Urinary bladder (tissue), 4 donors: ENCODE data around the gene PAM. TPM values are rescaled to one million over a fixed set of nuclear protein-coding genes. Genes with fewer than 3 reads are reported as not detected.
"Not testable (repeated sequence)": the region's sequence is repeated elsewhere in the genome, so short reads cannot be mapped to it uniquely, and the experiment has no call there.

ENCODE experiments used
- DNase-seq: peaks from one replicate; pipeline ENCODE4 v3.0.0-alpha.2; 2015; ENCODE audit errors: extremely low spot score
- H3K27ac ChIP-seq: one replicate; pipeline ENCODE4 v1.5.1; 2013; ENCODE audit warnings: low read depth, mild to moderate bottlenecking, moderate library complexity
- H3K36me3 ChIP-seq: one replicate; pipeline ENCODE4 v1.6.1; 2013; ENCODE audit warnings: mild to moderate bottlenecking, moderate library complexity; ENCODE audit not compliant: insufficient read depth
- H3K4me1 ChIP-seq: one replicate; pipeline ENCODE4 v1.6.1; 2013; ENCODE audit warnings: mild to moderate bottlenecking, moderate library complexity; ENCODE audit not compliant: insufficient read depth
- H3K4me3 ChIP-seq: one replicate; pipeline ENCODE4 v1.5.1; 2013; ENCODE audit warnings: low read depth, low read length
- WGBS: extraction: QIAGEN DNeasy Blood & Tissue Kit; methylation state at CpG from one replicate; pipeline ENCODE4 v1.1.7; 2013; 5-methylcytosine and 5-hydroxymethylcytosine counted together
- polyA plus RNA-seq: library from polyadenylated mRNA; stranded (reverse); fragments of 200-250 nt; gene quantifications from one replicate; pipeline ENCODE4 v1.2.3, GENCODE V29; 2013
- total RNA-seq: library from RNA; depleted of rRNA; stranded (reverse); fragments of >200 nt; gene quantifications from one replicate; pipeline ENCODE4 v1.2.3, GENCODE V29; 2014
- donor health status: healthy with polysubstance abuse.
- donor health status: healthy.

Gene PAM
- total and polyA plus RNA-seq, 2 donors = 144 to 185 TPM

GRCh38 chr5:102902647-102903046, 147.5 kb downstream of the PAM start:
- no peaks in the 10 kb centered on the region for H3K36me3 ChIP-seq
- H3K4me3 ChIP-seq = no peak overlapping the region
- no peaks in the 10 kb centered on the region for H3K4me1 ChIP-seq
- no peak overlapping the region for H3K27ac ChIP-seq
- DNase-seq = no peak
- 94% methylated on average over 2 of the region's 2 CpGs for WGBS

GRCh38 chr5:102903074-102903871, 148.2 kb downstream of the PAM start:
- WGBS = 68% methylated on average over 7 of the region's 7 CpGs

GRCh38 chr5:102905056-102905455, 150.0 kb downstream of the PAM start:
- whole genome bisulfite sequencing = 96% methylated on average over 1 of the region's 1 CpG
- Histone ChIP-seq H3K36me3 (no peaks in the 10 kb centered on the region), H3K4me3 (no peak overlapping the region), H3K27ac (no peak overlapping the region), H3K4me1 (no peaks in the 10 kb centered on the region)
- DNase-seq = no peak

More at GRCh38 chr5:102903074-102903871, 148.2 kb downstream of the PAM start:
- Histone ChIP-seq H3K27ac (no peak overlapping the region), H3K4me3 (no peak overlapping the region), H3K36me3 (no peaks in the 10 kb centered on the region), H3K4me1 (no peaks in the 10 kb centered on the region)
- no peak for DNase-seq

GRCh38 chr5:102907099-102907498, 152.0 kb downstream of the PAM start:
- H3K4me1 ChIP-seq, H3K27ac ChIP-seq, H3K4me3 ChIP-seq, DNase-seq, H3K36me3 ChIP-seq: not testable (repeated sequence)
- no CpG with 5 or more reads among the region's 2 CpGs for WGBS

- no peak overlapping the region for H3K4me3 ChIP-seq
- DNase-seq = no peak
- 72% methylated on average over 6 of the region's 6 CpGs for WGBS
- no peaks in the 10 kb centered on the region for H3K36me3 ChIP-seq
- peaks cover 1% of the 10 kb centered on the region for H3K4me1 ChIP-seq
- no peak overlapping the region for H3K27ac ChIP-seq
Observed at GRCh38 chr5:102910240-102911226, 155.4 kb downstream of the PAM start.

- WGBS = 25% methylated on average over 2 of the region's 2 CpGs
- no peak for DNase-seq
- Histone ChIP-seq H3K4me1 (peaks cover 1% of the 10 kb centered on the region), H3K4me3 (no peak overlapping the region), H3K27ac (no peak overlapping the region), H3K36me3 (no peaks in the 10 kb centered on the region)
Observed at GRCh38 chr5:102911973-102912372, 156.9 kb downstream of the PAM start.

GRCh38 chr5:102916109-102916508, 161.0 kb downstream of the PAM start:
- H3K4me3 ChIP-seq = no peak overlapping the region
- DNase-seq = no peak

GRCh38 chr5:102918986-102919610, 164.0 kb downstream of the PAM start:
- no peaks in the 10 kb centered on the region for H3K36me3 ChIP-seq
- no peak overlapping the region for H3K4me3 ChIP-seq
- DNase-seq = no peak
- no peak overlapping the region for H3K27ac ChIP-seq
- 93% methylated on average over 1 of the region's 1 CpG for WGBS
- no peaks in the 10 kb centered on the region for H3K4me1 ChIP-seq

More at GRCh38 chr5:102916109-102916508, 161.0 kb downstream of the PAM start:
- Histone ChIP-seq H3K4me1 (peaks cover 1% of the 10 kb centered on the region), H3K36me3 (no peaks in the 10 kb centered on the region), H3K27ac (no peak overlapping the region)

GRCh38 chr5:102920762-102921161, 165.7 kb downstream of the PAM start:
- WGBS = 96% methylated on average over 5 of the region's 5 CpGs
- no peaks in the 10 kb centered on the region for H3K4me1 ChIP-seq

GRCh38 chr5:102921341-102922044, 166.4 kb downstream of the PAM start:
- Histone ChIP-seq H3K4me3 (no peak overlapping the region), H3K4me1 (no peaks in the 10 kb centered on the region), H3K27ac (no peak overlapping the region), H3K36me3 (no peaks in the 10 kb centered on the region)
- 77% methylated on average over 1 of the region's 1 CpG for WGBS
- DNase-seq = no peak

More at GRCh38 chr5:102920762-102921161, 165.7 kb downstream of the PAM start:
- H3K4me3 ChIP-seq = no peak overlapping the region
- H3K27ac ChIP-seq = no peak overlapping the region
- H3K36me3 ChIP-seq = no peaks in the 10 kb centered on the region
- no peak for DNase-seq

- Histone ChIP-seq H3K4me1 (no peaks in the 10 kb centered on the region), H3K4me3 (no peak overlapping the region), H3K36me3 (no peaks in the 10 kb centered on the region), H3K27ac (no peak overlapping the region)
- WGBS = 69% methylated on average over 6 of the region's 6 CpGs
- DNase-seq = no peak
Observed at GRCh38 chr5:102922111-102922720, 167.1 kb downstream of the PAM start.

GRCh38 chr5:102922799-102923477, 167.8 kb downstream of the PAM start:
- WGBS = 63% methylated on average over 4 of the region's 4 CpGs
- H3K4me3 ChIP-seq = no peak overlapping the region
- H3K27ac ChIP-seq = no peak overlapping the region
- H3K36me3 ChIP-seq = no peaks in the 10 kb centered on the region
- no peak for DNase-seq
- H3K4me1 ChIP-seq = no peaks in the 10 kb centered on the region
